HepG2 (cell line): ENCODE data around the gene HABP4. TPM values are rescaled to one million over a fixed set of nuclear protein-coding genes. Genes with fewer than 3 reads are reported as not detected.

Experiments used
- CREB1 ChIP-seq, 2 experiments: fragments of 450-650 bp in 1 of 2; IDR thresholded peaks; 2 replicates each; pipeline ENCODE4 v1.6.1; 2016 to 2017; ENCODE audit warnings: control low read depth in 1 of 2, mild to moderate bottlenecking in 1 of 2, missing compliant biosample characterization in 1 of 2, missing genetic modification characterization in 1 of 2
- DNMT3B ChIP-seq: conservative IDR thresholded peaks from 2 replicates; pipeline ENCODE4 v1.6.1; 2016; ENCODE audit warnings: missing biosample characterization, control low read depth
- EZH2 ChIP-seq: conservative IDR thresholded peaks from 2 replicates; pipeline ENCODE4 v1.6.1; 2012; ENCODE audit warnings: mild to moderate bottlenecking, low read depth, low read length, moderate library complexity
- GPN1 ChIP-seq: sonication (generic); formaldehyde crosslinking; IDR thresholded peaks from 2 replicates; pipeline ENCODE4 v1.5.1; 2020; ENCODE audit warnings: missing genetic modification reagents, borderline replicate concordance
- KAT2B ChIP-seq: fragments of 150-350 bp; IDR thresholded peaks from 2 replicates; pipeline ENCODE4 v1.6.1; 2014; ENCODE audit warnings: low read depth, low read length, borderline replicate concordance
- KDM3A ChIP-seq: IDR thresholded peaks from 2 replicates; pipeline ENCODE4 v1.6.1; 2018; ENCODE audit warnings: low read depth, missing compliant biosample characterization
- MEF2D ChIP-seq: sonication (generic); formaldehyde crosslinking; IDR thresholded peaks from 2 replicates; pipeline ENCODE4 v1.5.1; 2020; ENCODE audit warnings: mild to moderate bottlenecking, missing genetic modification reagents
- MEIS2 ChIP-seq: sonication (generic); formaldehyde crosslinking; IDR thresholded peaks from 2 replicates; pipeline ENCODE4 v1.9.0; 2021; ENCODE audit warnings: mild to moderate bottlenecking, missing genetic modification reagents
- NFIC ChIP-seq: IDR thresholded peaks from 2 replicates; pipeline ENCODE4 v1.6.1; 2012; ENCODE audit warnings: mild to moderate bottlenecking, low read length, inconsistent platforms
- PHB2 ChIP-seq: fragments of 450-650 bp; IDR thresholded peaks from 2 replicates; pipeline ENCODE4 v1.6.1; 2018; ENCODE audit not compliant: partially characterized antibody
- POLR2A ChIP-seq, 2 experiments: IDR thresholded peaks; 2 replicates each; pipeline ENCODE4 v1.6.1; 2011; ENCODE audit warnings: low read depth in 2 of 2, low read length in 2 of 2, mild to moderate bottlenecking in 1 of 2, moderate library complexity in 1 of 2; ENCODE audit not compliant: insufficient read depth in 1 of 2
- RBM22 ChIP-seq: fragments of 200-400 bp; formaldehyde crosslinking; optimal IDR thresholded peaks from 2 replicates; pipeline ENCODE3; 2017; ENCODE audit warnings: mild to moderate bottlenecking, low read length, moderate library complexity
- SAFB2 ChIP-seq: sonication (generic); formaldehyde crosslinking; IDR thresholded peaks from 2 replicates; pipeline ENCODE4 v1.5.1; 2020; ENCODE audit warnings: missing genetic modification reagents, low read depth, mild to moderate bottlenecking, borderline replicate concordance
- SMARCC2 ChIP-seq: fragments of 450-650 bp; IDR thresholded peaks from 2 replicates; pipeline ENCODE4 v1.6.1; 2017; ENCODE audit warnings: antibody characterized with exemption, mild to moderate bottlenecking
- SPEN ChIP-seq: sonication (generic); formaldehyde crosslinking; IDR thresholded peaks from 2 replicates; pipeline ENCODE4 v1.5.1; 2020; ENCODE audit warnings: low read depth, mild to moderate bottlenecking, missing genetic modification reagents
- TOE1 ChIP-seq: sonication (generic); formaldehyde crosslinking; IDR thresholded peaks from 2 replicates; pipeline ENCODE4 v1.4.0; 2020; ENCODE audit warnings: mild to moderate bottlenecking, missing genetic modification reagents
- ZBTB7B ChIP-seq: sonication (generic); formaldehyde crosslinking; IDR thresholded peaks from 2 replicates; pipeline ENCODE4 v1.4.0; 2020; ENCODE audit warnings: missing genetic modification reagents
- ZNF260 ChIP-seq: sonication (generic); formaldehyde crosslinking; IDR thresholded peaks from 2 replicates; pipeline ENCODE4 v1.4.0; 2020; ENCODE audit warnings: missing genetic modification reagents, low read depth, mild to moderate bottlenecking, borderline replicate concordance
- ZNF446 ChIP-seq: sonication (generic); formaldehyde crosslinking; IDR thresholded peaks from 2 replicates; pipeline ENCODE4 v1.5.0; 2020; ENCODE audit warnings: mild to moderate bottlenecking, missing genetic modification reagents
- ZNF484 ChIP-seq: sonication (generic); formaldehyde crosslinking; IDR thresholded peaks from 2 replicates; pipeline ENCODE4 v1.5.1; 2020; ENCODE audit warnings: mild to moderate bottlenecking, low read depth, missing genetic modification reagents, borderline replicate concordance
- ZNF547 ChIP-seq: sonication (generic); formaldehyde crosslinking; IDR thresholded peaks from 2 replicates; pipeline ENCODE4 v1.5.1; 2020; ENCODE audit warnings: mild to moderate bottlenecking, missing genetic modification reagents
- ZNF607 ChIP-seq: sonication (generic); formaldehyde crosslinking; IDR thresholded peaks from 2 replicates; pipeline ENCODE4 v1.5.1; 2020; ENCODE audit warnings: missing genetic modification reagents, mild to moderate bottlenecking, borderline replicate concordance
- polyA plus RNA-seq, 8 experiments: library from polyadenylated mRNA; depleted of rRNA in 3 of 8; stranded (reverse) in 7 of 8; unstranded in 1 of 8; fragments of >200 nt; fragmentation: Illumina TruSeq in 4 of 8; extraction: Trizol in 4 of 8; gene quantifications; 2 replicates each; pipeline versions ENCODE4 v1.2.1 to v1.2.3, GENCODE V29; 2011 to 2016; ENCODE audit warnings: low read depth in 4 of 8, missing spikeins in 1 of 8, mixed read lengths in 1 of 8; ENCODE audit not compliant: insufficient read depth in 1 of 8
- total RNA-seq, 5 experiments: library from RNA; depleted of rRNA; stranded (reverse); fragments of >200 nt; fragmentation: Illumina TruSeq; extraction: Trizol; gene quantifications; 2 replicates each; pipeline ENCODE4 v1.2.3, GENCODE V29; 2016; ENCODE audit warnings: low read depth in 1 of 5
- TF ChIP-seq, protein P1 (sequence below): sonication (generic); formaldehyde crosslinking; conservative IDR thresholded peaks from 2 replicates; pipeline ENCODE4 v1.8.0; 2022; ENCODE audit warnings: missing genetic modification reagents
- TF ChIP-seq, protein P2 (sequence below): sonication (generic); formaldehyde crosslinking; IDR thresholded peaks from 2 replicates; pipeline ENCODE4 v1.4.0; 2020; ENCODE audit warnings: missing genetic modification reagents
- TF ChIP-seq, protein P3 (sequence below): sonication (generic); formaldehyde crosslinking; IDR thresholded peaks from 2 replicates; pipeline ENCODE4 v1.5.0; 2020; ENCODE audit warnings: missing genetic modification reagents

Gene HABP4
- total and polyA plus RNA-seq, 2 of the 13 experiments (the other 11 are each of a cell fraction or from before 2014, with no cell fraction given) = 14.3 to 26.6 TPM

DNA sequence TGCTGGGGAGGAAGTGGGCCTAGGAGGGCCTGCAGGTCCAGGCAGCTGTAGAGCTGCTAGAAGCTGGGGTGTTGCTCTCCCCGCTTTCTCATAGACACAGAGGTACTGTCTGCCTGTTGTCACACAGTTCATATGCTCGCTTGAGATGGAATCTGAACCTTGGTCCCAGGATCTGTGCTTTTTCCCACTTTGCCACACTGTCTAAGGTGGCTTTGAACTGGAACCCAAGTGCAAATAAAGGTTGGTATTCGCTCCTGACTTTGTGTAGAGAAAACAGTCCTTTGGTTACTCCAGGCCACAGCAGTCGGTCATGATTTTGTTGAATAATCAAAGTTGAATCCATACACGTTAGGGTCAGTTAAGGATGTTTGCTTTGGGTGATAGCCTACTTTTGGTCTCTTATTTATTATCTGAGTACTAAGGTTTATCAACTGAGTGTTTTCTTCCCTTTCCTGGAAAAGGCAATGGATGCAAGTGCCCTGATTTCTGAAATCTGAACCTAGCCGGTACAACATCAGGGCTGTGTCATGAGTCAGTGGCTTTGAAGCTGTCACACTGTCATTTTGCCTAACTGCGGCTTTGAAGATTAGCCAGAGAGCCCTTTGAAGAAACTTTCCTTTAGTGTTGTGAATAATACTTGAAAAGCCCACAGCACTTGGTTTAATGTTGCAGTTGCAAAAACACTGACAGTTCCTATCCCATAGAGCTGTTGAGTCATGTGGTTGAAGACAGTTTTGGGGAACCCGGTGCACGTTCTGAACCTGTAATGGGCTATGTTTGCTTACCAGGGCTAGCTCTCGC lies 41.3 kb downstream of the HABP4 start (continued):
- TF ChIP-seq MEF2D (peak; percentile 72; the same call in 1 of the 2 replicates), PHB2 (no peak), DNMT3B (CRISPR knock-in tag) (no peak), ZNF607 (CRISPR knock-in tag) (peak; percentile 27; the same call in 1 of the 2 replicates), POLR2A (IDR thresholded peaks at IDR 0.05; ENCODE audit: insufficient read depth in 1 of 2, low read depth in 2 of 2, low read length in 2 of 2) (peak; percentile 72 to 95), NFIC (peak; percentile 96), GPN1 (CRISPR knock-in tag) (no peak), CREB1 (IDR thresholded peaks at IDR 0.05) (0 out of 2 replicates have a peak, but pooled peaks have one; percentile 53), CREB1 (CRISPR knock-in tag; IDR thresholded peaks at IDR 0.05) (no peak), EZH2 (no peak), ZNF547 (CRISPR knock-in tag) (no peak), ZNF260 (CRISPR knock-in tag) (no peak), KDM3A (CRISPR knock-in tag) (peak; percentile 59; the same call in 1 of the 2 replicates), SPEN (peak; percentile 69; the same call in 1 of the 2 replicates), SMARCC2 (no peak), ZNF484 (CRISPR knock-in tag) (no peak), ZBTB7B (CRISPR knock-in tag) (peak; percentile 75; the same call in 1 of the 2 replicates), TOE1 (CRISPR knock-in tag) (no peak), RBM22 (peak; percentile 54), MEIS2 (CRISPR knock-in tag) (peak; percentile 92), ZNF446 (CRISPR knock-in tag) (no peak), SAFB2 (CRISPR knock-in tag) (no peak; the same call in 1 of the 2 replicates), KAT2B (no peak)
- TF ChIP-seq, protein P1, sequence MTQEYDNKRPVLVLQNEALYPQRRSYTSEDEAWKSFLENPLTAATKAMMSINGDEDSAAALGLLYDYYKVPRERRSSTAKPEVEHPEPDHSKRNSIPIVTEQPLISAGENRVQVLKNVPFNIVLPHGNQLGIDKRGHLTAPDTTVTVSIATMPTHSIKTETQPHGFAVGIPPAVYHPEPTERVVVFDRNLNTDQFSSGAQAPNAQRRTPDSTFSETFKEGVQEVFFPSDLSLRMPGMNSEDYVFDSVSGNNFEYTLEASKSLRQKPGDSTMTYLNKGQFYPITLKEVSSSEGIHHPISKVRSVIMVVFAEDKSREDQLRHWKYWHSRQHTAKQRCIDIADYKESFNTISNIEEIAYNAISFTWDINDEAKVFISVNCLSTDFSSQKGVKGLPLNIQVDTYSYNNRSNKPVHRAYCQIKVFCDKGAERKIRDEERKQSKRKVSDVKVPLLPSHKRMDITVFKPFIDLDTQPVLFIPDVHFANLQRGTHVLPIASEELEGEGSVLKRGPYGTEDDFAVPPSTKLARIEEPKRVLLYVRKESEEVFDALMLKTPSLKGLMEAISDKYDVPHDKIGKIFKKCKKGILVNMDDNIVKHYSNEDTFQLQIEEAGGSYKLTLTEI (CRISPR knock-in tag) = no peak
- TF ChIP-seq, protein P2, sequence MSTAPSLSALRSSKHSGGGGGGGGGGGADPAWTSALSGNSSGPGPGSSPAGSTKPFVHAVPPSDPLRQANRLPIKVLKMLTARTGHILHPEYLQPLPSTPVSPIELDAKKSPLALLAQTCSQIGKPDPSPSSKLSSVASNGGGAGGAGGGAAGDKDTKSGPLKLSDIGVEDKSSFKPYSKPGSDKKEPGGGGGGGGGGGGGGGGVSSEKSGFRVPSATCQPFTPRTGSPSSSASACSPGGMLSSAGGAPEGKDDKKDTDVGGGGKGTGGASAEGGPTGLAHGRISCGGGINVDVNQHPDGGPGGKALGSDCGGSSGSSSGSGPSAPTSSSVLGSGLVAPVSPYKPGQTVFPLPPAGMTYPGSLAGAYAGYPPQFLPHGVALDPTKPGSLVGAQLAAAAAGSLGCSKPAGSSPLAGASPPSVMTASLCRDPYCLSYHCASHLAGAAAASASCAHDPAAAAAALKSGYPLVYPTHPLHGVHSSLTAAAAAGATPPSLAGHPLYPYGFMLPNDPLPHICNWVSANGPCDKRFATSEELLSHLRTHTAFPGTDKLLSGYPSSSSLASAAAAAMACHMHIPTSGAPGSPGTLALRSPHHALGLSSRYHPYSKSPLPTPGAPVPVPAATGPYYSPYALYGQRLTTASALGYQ (CRISPR knock-in tag) = peak; percentile 90
- TF ChIP-seq, protein P3, sequence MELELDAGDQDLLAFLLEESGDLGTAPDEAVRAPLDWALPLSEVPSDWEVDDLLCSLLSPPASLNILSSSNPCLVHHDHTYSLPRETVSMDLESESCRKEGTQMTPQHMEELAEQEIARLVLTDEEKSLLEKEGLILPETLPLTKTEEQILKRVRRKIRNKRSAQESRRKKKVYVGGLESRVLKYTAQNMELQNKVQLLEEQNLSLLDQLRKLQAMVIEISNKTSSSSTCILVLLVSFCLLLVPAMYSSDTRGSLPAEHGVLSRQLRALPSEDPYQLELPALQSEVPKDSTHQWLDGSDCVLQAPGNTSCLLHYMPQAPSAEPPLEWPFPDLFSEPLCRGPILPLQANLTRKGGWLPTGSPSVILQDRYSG = no peak
